ENCODE measurements around the gene SI.
A peak's percentile ranks its signal among the peaks of the same experiment; 100 is the strongest.
"Not testable (repeated sequence)": the region's sequence is repeated elsewhere in the genome, so short reads cannot be mapped to it uniquely, and the experiment has no call there.

SI gene

DNA sequence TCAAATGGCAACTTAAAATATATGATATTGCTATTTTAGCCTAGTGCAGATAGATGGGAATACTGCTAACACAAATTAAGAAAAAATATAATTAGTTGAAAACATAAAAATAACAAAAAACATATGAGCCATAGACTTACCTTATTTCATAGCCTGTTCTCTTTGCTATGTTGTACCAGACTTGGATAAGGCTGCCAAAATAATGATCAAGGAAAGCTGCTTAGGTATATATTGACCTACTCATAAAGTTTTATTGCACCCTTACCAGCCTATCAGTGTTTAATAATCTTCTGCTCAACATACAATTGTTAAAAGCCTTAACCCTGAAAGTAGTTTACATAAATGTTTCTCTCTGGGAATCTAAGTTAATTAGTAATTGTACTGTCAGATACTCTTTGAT is at the start of gene SI:
SI (minus strand) TSS at position 204 of the 400 bp plus-strand sequence. CDS start 2,484 bp downstream, outside the sequence.
- DNase-seq (ENCODE audit: insufficient read length, low spot score) (no peak), FAIRE-seq (no peak)
- TF ChIP-seq POLR2A (IDR thresholded peaks at IDR 0.05; ENCODE audit: low read depth, low read length) = no peak

- TF ChIP-seq POLR2A (IDR thresholded peaks at IDR 0.05; ENCODE audit: low read depth, low read length) = no peak
- DNase-seq (ENCODE audit: insufficient read length, low spot score) (no peak), FAIRE-seq (no peak)
These were observed 47.5 kb upstream of the SI start for GRCh38 chr3:165125836-165126235.

DNA sequence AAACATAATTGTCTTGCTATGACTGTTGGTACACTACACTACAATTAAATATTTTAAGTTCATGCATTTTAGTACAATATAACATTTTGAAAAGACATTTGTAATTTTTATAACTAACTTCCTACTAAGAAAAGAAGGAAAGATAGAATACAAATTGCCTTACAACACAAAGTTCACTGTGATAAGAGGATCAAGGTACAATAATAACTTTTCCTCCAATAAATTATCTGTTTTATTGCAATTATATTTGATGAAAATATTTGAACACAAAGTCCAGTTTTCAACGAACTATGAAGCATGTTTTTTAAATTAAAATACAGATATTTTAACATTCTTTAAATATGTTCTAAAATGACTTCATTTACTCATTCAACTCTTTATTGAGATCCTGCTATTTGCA is 33.1 kb upstream of the SI start:
- FAIRE-seq = no peak
- no peak for TF ChIP-seq POLR2A (IDR thresholded peaks at IDR 0.05; ENCODE audit: low read depth, low read length)
- no peak for DNase-seq (ENCODE audit: insufficient read length, low spot score)

DNA sequence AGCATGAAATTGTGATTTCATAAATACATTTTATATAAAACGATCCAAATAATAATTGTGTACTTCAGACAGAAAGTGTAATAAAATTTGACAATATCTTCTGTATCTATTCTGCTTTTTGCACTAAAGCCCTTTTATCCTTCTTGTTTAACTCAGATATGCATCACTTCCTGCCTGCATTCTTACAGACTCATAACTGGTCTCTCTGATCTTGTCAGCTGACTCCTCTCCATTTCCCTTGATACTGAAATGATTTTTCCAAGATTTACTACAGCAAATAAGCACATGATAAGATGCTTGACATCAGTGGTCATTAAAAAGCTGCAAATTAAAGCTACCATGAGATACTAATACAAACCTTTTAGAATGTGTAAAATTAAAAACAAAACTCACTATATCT is 25.3 kb upstream of the SI start:
- no peak for FAIRE-seq
- DNase-seq (ENCODE audit: insufficient read length, low spot score) = no peak
- TF ChIP-seq POLR2A (IDR thresholded peaks at IDR 0.05; ENCODE audit: low read depth, low read length) = no peak

- no peak for DNase-seq (ENCODE audit: insufficient read length, low spot score)
- TF ChIP-seq POLR2A (IDR thresholded peaks at IDR 0.05; ENCODE audit: low read depth, low read length) = no peak
- FAIRE-seq = no peak
These were observed 4.4 kb upstream of the SI start for GRCh38 chr3:165082650-165083049.

- no peak for DNase-seq (ENCODE audit: insufficient read length, low spot score)
- TF ChIP-seq POLR2A (IDR thresholded peaks at IDR 0.05; ENCODE audit: low read depth, low read length) = no peak
- FAIRE-seq = no peak
These were observed 2.9 kb upstream of the SI start for GRCh38 chr3:165081183-165081582.

DNA sequence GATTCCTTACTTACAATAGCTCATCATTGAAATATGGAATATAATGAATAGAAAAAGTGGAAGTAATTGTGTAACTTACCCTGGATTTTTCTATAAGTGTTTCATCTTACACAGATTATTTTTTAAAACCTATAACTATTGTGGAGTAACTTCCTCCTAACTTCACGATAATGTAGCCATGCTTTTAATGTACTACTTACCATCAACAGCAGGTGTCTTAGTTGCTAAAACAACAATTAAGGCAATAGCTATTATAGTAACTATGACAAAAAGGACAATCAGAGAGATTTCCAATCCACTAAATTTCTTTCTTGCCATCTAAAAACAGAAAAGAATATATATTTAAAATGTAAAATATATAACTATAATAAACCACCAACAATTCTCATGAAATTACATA is 2.6 kb downstream of the SI start:
- no peak for DNase-seq (ENCODE audit: insufficient read length, low spot score)
- TF ChIP-seq POLR2A (IDR thresholded peaks at IDR 0.05; ENCODE audit: low read depth, low read length) = no peak

GRCh38 chr3:165070682-165071081 is 7.6 kb downstream of the SI start:
- DNase-seq (ENCODE audit: insufficient read length, low spot score) (no peak), FAIRE-seq (no peak)
- no peak for TF ChIP-seq POLR2A (IDR thresholded peaks at IDR 0.05; ENCODE audit: low read depth, low read length)

More for the DNA sequence above, 2.6 kb downstream of the SI start:
- FAIRE-seq = no peak

DNA sequence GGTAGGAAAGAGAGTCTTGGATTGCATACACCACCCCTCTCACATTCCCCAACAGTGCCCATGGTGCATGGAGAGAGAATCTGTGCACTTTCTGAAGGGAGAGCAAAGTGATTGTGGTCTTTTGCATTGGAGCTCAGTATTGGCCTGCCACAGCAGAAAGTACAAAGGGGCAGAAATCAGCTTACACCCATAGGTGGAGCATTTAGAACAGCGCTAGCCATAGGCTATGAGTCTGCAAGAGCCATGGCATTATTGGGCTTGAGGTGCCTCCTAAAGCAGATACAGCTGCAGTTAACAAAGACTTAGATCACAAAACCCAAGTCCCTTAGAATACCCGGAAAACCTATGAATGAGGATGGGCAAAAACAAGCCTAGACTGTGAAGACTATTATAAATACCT is 21.8 kb downstream of the SI start:
- no peak for TF ChIP-seq POLR2A (IDR thresholded peaks at IDR 0.05; ENCODE audit: low read depth, low read length)
- DNase-seq (ENCODE audit: insufficient read length, low spot score) = no peak
- no peak for FAIRE-seq

DNA sequence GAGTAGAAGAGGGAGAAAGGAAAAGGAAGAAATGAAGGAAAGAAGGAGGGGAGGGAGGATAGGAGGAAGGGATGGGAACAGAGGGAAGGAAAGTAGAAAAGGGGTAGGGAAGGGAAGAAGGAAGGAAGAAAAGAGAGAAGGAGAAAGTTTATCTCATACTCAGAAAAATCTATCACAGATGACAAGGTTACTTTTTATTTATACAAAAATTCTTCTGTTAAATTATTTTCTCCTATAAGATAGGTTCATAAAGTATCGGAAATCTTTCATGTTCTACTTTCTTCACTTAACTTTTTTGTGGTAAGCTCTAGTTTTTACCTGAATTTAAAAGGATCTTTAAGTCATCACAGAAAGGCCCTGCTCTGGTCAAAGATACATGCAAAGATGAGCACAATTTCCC is 38.1 kb downstream of the SI start:
- DNase-seq (ENCODE audit: insufficient read length, low spot score) (no peak), FAIRE-seq (no peak)
- no peak for TF ChIP-seq POLR2A (IDR thresholded peaks at IDR 0.05; ENCODE audit: low read depth, low read length)

DNA sequence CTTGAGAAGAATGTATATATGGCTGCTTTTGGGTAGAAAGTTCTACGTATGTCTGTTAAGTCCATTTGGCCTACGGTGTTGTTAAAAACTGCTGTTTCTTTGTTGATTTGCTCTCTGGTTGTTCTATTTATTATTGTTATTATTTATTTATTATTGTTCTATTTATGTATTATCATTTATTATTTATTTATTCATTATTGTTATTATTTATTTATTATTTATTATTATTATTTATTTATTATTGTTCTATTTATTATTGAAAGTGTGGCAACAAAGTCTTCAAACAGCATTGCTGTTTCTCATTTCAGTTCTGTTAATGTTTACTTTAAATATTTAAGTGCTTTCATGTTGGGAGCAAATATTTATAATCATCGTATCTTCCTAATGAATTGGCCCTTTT is 66.7 kb downstream of the SI start:
- FAIRE-seq (no peak), DNase-seq (ENCODE audit: insufficient read length, low spot score) (no peak)
- TF ChIP-seq POLR2A (IDR thresholded peaks at IDR 0.05; ENCODE audit: low read depth, low read length) = no peak

- DNase-seq (ENCODE audit: insufficient read length, low spot score) = no peak
- TF ChIP-seq POLR2A (IDR thresholded peaks at IDR 0.05; ENCODE audit: low read depth, low read length) = no peak
- FAIRE-seq = no peak
These were observed 93.3 kb downstream of the SI start for GRCh38 chr3:164984947-164985346.

- DNase-seq (ENCODE audit: insufficient read length, low spot score) (no peak), FAIRE-seq (no peak)
- no peak for TF ChIP-seq POLR2A (IDR thresholded peaks at IDR 0.05; ENCODE audit: low read depth, low read length)
These were observed 115.7 kb downstream of the SI start for GRCh38 chr3:164962610-164963009.

GRCh38 chr3:164952966-164953365 is 125.3 kb downstream of the SI start:
- DNase-seq (ENCODE audit: insufficient read length, low spot score) = no peak
- FAIRE-seq = no peak
- no peak for TF ChIP-seq POLR2A (IDR thresholded peaks at IDR 0.05; ENCODE audit: low read depth, low read length)

- not testable (repeated sequence) for FAIRE-seq; DNase-seq (ENCODE audit: insufficient read length, low spot score)
These were observed 126.9 kb downstream of the SI start for GRCh38 chr3:164951403-164951802.

GRCh38 chr3:164940745-164941144 is 137.6 kb downstream of the SI start:
- TF ChIP-seq POLR2A (IDR thresholded peaks at IDR 0.05; ENCODE audit: low read depth, low read length) = no peak
- FAIRE-seq (peak; percentile 65), DNase-seq (ENCODE audit: insufficient read length, low spot score) (no peak)
